ENCODE measurements around the gene PCDH1. TPM values are rescaled to one million over a fixed set of nuclear protein-coding genes. Genes with fewer than 3 reads are reported as not detected.

Gene PCDH1
- total and polyA plus RNA-seq, 2 of the 13 experiments (the other 11 are each of a cell fraction or from before 2014, with no cell fraction given) = 0.11 to 0.83 TPM

DNA sequence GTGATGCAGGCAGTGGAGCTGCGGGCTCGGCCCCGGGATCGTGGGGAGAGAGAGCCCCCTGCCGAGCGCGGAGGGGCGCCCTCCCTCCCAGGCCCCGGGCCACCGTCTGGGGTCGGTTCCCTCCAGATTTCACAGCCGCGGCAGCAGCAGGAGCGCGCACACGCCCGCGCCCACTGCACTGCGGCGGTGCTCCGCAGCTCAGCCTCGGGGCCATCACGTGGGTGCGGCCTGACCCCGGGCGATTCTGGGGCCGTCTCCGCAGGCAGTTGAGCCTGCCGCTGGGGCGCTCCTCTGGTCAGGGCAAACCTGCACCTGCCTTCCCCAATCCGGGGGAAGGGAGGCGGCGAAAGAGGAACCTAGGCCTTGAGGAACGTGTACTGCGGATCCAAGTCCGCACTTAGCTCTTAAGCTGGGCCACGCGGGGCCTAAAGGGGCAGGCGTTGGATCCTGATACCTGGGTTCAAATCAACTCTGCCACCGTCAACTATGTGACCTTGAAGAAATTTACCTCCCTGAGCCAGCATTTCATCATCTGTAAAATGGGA, 36.1 kb upstream of the PCDH1 start (continued):
- TF ChIP-seq KLF15 (CRISPR knock-in tag; IDR thresholded peaks at IDR 0.05; ENCODE audit: borderline replicate concordance) (no peak), HNF4A (CRISPR knock-in tag; IDR thresholded peaks at IDR 0.05) (peak; percentile 26; the same call in 1 of the 2 replicates), ZBTB7B (CRISPR knock-in tag; IDR thresholded peaks at IDR 0.05) (peak; percentile 68; the same call in 1 of the 2 replicates), SPEN (CRISPR knock-in tag; IDR thresholded peaks at IDR 0.05; ENCODE audit: low read depth) (no peak), NCOA5 (CRISPR knock-in tag; IDR thresholded peaks at IDR 0.05) (no peak), ZNF790 (CRISPR knock-in tag; IDR thresholded peaks at IDR 0.05; ENCODE audit: borderline replicate concordance) (no peak), ZFYVE20 (CRISPR knock-in tag; IDR thresholded peaks at IDR 0.05; ENCODE audit: borderline replicate concordance, low read depth) (no peak), ZNF737 (CRISPR knock-in tag; IDR thresholded peaks at IDR 0.05; ENCODE audit: borderline replicate concordance) (no peak), SAP130 (CRISPR knock-in tag; IDR thresholded peaks at IDR 0.05; ENCODE audit: low read depth) (peak; percentile 35; the same call in 1 of the 2 replicates), ATM (IDR thresholded peaks at IDR 0.05; ENCODE audit: borderline replicate concordance) (no peak), CBFB (CRISPR knock-in tag; IDR thresholded peaks at IDR 0.05) (no peak), U2AF2 (IDR thresholded peaks at IDR 0.05; ENCODE audit: low read depth, low read length) (no peak)
- TF ChIP-seq, protein P1, sequence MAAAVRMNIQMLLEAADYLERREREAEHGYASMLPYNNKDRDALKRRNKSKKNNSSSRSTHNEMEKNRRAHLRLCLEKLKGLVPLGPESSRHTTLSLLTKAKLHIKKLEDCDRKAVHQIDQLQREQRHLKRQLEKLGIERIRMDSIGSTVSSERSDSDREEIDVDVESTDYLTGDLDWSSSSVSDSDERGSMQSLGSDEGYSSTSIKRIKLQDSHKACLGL (CRISPR knock-in tag; IDR thresholded peaks at IDR 0.05) = 0 out of 2 replicates have a peak, but pooled peaks have one; percentile 29
- TF ChIP-seq, protein P2, sequence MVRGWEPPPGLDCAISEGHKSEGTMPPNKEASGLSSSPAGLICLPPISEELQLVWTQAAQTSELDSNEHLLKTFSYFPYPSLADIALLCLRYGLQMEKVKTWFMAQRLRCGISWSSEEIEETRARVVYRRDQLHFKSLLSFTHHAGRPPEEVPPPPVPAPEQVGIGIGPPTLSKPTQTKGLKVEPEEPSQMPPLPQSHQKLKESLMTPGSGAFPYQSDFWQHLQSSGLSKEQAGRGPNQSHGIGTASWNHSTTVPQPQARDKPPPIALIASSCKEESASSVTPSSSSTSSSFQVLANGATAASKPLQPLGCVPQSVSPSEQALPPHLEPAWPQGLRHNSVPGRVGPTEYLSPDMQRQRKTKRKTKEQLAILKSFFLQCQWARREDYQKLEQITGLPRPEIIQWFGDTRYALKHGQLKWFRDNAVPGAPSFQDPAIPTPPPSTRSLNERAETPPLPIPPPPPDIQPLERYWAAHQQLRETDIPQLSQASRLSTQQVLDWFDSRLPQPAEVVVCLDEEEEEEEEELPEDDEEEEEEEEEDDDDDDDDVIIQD (CRISPR knock-in tag; IDR thresholded peaks at IDR 0.05; ENCODE audit: low read depth) = no peak
- TF ChIP-seq, protein P3, sequence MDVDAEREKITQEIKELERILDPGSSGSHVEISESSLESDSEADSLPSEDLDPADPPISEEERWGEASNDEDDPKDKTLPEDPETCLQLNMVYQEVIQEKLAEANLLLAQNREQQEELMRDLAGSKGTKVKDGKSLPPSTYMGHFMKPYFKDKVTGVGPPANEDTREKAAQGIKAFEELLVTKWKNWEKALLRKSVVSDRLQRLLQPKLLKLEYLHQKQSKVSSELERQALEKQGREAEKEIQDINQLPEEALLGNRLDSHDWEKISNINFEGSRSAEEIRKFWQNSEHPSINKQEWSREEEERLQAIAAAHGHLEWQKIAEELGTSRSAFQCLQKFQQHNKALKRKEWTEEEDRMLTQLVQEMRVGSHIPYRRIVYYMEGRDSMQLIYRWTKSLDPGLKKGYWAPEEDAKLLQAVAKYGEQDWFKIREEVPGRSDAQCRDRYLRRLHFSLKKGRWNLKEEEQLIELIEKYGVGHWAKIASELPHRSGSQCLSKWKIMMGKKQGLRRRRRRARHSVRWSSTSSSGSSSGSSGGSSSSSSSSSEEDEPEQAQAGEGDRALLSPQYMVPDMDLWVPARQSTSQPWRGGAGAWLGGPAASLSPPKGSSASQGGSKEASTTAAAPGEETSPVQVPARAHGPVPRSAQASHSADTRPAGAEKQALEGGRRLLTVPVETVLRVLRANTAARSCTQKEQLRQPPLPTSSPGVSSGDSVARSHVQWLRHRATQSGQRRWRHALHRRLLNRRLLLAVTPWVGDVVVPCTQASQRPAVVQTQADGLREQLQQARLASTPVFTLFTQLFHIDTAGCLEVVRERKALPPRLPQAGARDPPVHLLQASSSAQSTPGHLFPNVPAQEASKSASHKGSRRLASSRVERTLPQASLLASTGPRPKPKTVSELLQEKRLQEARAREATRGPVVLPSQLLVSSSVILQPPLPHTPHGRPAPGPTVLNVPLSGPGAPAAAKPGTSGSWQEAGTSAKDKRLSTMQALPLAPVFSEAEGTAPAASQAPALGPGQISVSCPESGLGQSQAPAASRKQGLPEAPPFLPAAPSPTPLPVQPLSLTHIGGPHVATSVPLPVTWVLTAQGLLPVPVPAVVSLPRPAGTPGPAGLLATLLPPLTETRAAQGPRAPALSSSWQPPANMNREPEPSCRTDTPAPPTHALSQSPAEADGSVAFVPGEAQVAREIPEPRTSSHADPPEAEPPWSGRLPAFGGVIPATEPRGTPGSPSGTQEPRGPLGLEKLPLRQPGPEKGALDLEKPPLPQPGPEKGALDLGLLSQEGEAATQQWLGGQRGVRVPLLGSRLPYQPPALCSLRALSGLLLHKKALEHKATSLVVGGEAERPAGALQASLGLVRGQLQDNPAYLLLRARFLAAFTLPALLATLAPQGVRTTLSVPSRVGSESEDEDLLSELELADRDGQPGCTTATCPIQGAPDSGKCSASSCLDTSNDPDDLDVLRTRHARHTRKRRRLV (CRISPR knock-in tag; IDR thresholded peaks at IDR 0.05) = no peak
- TF ChIP-seq, protein P4, sequence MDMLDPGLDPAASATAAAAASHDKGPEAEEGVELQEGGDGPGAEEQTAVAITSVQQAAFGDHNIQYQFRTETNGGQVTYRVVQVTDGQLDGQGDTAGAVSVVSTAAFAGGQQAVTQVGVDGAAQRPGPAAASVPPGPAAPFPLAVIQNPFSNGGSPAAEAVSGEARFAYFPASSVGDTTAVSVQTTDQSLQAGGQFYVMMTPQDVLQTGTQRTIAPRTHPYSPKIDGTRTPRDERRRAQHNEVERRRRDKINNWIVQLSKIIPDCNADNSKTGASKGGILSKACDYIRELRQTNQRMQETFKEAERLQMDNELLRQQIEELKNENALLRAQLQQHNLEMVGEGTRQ (IDR thresholded peaks at IDR 0.05; ENCODE audit: low read depth, low read length) = peak; percentile 36; the same call in 1 of the 2 replicates
- TF ChIP-seq, protein P4 (CRISPR knock-in tag; IDR thresholded peaks at IDR 0.05; ENCODE audit: borderline replicate concordance) = peak; percentile 70
- TF ChIP-seq, protein P5, sequence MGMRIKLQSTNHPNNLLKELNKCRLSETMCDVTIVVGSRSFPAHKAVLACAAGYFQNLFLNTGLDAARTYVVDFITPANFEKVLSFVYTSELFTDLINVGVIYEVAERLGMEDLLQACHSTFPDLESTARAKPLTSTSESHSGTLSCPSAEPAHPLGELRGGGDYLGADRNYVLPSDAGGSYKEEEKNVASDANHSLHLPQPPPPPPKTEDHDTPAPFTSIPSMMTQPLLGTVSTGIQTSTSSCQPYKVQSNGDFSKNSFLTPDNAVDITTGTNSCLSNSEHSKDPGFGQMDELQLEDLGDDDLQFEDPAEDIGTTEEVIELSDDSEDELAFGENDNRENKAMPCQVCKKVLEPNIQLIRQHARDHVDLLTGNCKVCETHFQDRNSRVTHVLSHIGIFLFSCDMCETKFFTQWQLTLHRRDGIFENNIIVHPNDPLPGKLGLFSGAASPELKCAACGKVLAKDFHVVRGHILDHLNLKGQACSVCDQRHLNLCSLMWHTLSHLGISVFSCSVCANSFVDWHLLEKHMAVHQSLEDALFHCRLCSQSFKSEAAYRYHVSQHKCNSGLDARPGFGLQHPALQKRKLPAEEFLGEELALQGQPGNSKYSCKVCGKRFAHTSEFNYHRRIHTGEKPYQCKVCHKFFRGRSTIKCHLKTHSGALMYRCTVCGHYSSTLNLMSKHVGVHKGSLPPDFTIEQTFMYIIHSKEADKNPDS (CRISPR knock-in tag; IDR thresholded peaks at IDR 0.05) = no peak
